IMR-90 (cell line): Measurements from ENCODE around the gene TXNDC5.

Experiments used
- BHLHE40 ChIP-seq: fragments of 150-350 bp; IDR thresholded peaks from 2 replicates; pipeline ENCODE4 v1.6.1; 2016; ENCODE audit warnings: mild to moderate bottlenecking, low read depth, low read length
- CEBPB ChIP-seq: IDR thresholded peaks from 2 replicates; pipeline ENCODE4 v1.6.1; 2012; ENCODE audit warnings: low read depth, low read length, improper control_type of control experiment
- CHD1 ChIP-seq: IDR thresholded peaks from 2 replicates; pipeline ENCODE4 v1.6.1; 2012; ENCODE audit warnings: low read depth, low read length, improper control_type of control experiment
- FOS ChIP-seq: fragments of 150-350 bp; IDR thresholded peaks from 2 replicates; pipeline ENCODE4 v1.6.1; 2016; ENCODE audit warnings: low read depth, low read length
- MAFK ChIP-seq: IDR thresholded peaks from 2 replicates; pipeline ENCODE4 v1.6.1; 2012; ENCODE audit warnings: low read depth, low read length, improper control_type of control experiment
- MAZ ChIP-seq: IDR thresholded peaks from 2 replicates; pipeline ENCODE4 v1.6.1; 2012; ENCODE audit warnings: low read depth, mild to moderate bottlenecking, low read length, improper control_type of control experiment, moderate library complexity, borderline replicate concordance
- POLR2A ChIP-seq: IDR thresholded peaks from 2 replicates; pipeline ENCODE4 v1.6.1; 2012; ENCODE audit warnings: mild to moderate bottlenecking, low read depth, low read length
- RAD21 ChIP-seq: IDR thresholded peaks from 2 replicates; pipeline ENCODE4 v1.6.1; 2012; ENCODE audit warnings: low read length, improper control_type of control experiment
- RCOR1 ChIP-seq: IDR thresholded peaks from 2 replicates; pipeline ENCODE4 v1.6.1; 2012; ENCODE audit warnings: mild to moderate bottlenecking, low read length, improper control_type of control experiment; ENCODE audit not compliant: insufficient replicate concordance
- RFX5 ChIP-seq: IDR thresholded peaks from 2 replicates; pipeline ENCODE4 v1.8.0; 2012; ENCODE audit warnings: low read depth, mild to moderate bottlenecking, low read length, moderate library complexity
- SMC3 ChIP-seq: fragments of 150-350 bp; IDR thresholded peaks from 2 replicates; pipeline ENCODE4 v1.6.1; 2016; ENCODE audit warnings: low read depth, mild to moderate bottlenecking, antibody characterized with exemption, low read length, moderate library complexity
- TF ChIP-seq, protein P1 (sequence below): conservative IDR thresholded peaks from 2 replicates; pipeline ENCODE4 v1.5.1; 2012; ENCODE audit warnings: mild to moderate bottlenecking, low read depth, low read length, improper control_type of control experiment
- TF ChIP-seq, protein P2 (sequence below): fragments of 150-350 bp; IDR thresholded peaks from 2 replicates; pipeline ENCODE4 v1.6.1; 2016; ENCODE audit warnings: low read depth, mild to moderate bottlenecking, low read length, moderate library complexity, borderline replicate concordance
- TF ChIP-seq, protein P3 (sequence below): fragments of 150-350 bp; IDR thresholded peaks from 2 replicates; pipeline ENCODE4 v1.6.1; 2017; ENCODE audit warnings: mild to moderate bottlenecking, antibody characterized with exemption, low read length, low read depth

DNA sequence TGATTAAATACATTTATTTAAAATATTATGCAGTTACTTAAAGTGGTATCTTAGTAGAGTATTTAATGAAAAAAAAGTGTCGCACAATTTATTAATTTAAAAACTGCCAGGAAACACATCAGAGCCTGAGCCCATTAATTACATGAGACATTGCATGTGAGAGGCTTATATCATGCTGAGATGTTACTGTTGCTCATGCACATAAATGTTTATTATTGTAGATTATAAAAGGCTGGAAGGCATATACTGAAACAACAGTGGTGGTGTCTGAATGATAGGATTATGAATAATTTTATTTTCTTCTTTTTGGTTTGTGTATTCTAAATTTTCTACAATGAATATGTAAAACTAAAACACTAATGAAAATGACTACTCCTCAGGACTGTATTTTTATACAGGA is 45.7 kb upstream of the TXNDC5 start:
- TF ChIP-seq, protein P1, sequence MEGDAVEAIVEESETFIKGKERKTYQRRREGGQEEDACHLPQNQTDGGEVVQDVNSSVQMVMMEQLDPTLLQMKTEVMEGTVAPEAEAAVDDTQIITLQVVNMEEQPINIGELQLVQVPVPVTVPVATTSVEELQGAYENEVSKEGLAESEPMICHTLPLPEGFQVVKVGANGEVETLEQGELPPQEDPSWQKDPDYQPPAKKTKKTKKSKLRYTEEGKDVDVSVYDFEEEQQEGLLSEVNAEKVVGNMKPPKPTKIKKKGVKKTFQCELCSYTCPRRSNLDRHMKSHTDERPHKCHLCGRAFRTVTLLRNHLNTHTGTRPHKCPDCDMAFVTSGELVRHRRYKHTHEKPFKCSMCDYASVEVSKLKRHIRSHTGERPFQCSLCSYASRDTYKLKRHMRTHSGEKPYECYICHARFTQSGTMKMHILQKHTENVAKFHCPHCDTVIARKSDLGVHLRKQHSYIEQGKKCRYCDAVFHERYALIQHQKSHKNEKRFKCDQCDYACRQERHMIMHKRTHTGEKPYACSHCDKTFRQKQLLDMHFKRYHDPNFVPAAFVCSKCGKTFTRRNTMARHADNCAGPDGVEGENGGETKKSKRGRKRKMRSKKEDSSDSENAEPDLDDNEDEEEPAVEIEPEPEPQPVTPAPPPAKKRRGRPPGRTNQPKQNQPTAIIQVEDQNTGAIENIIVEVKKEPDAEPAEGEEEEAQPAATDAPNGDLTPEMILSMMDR = no peak
- TF ChIP-seq POLR2A (no peak), BHLHE40 (no peak), SMC3 (no peak), CEBPB (no peak), FOS (no peak), CHD1 (no peak), RCOR1 (no peak), RAD21 (no peak), MAZ (no peak), RFX5 (no peak), MAFK (no peak)
- TF ChIP-seq, protein P2, sequence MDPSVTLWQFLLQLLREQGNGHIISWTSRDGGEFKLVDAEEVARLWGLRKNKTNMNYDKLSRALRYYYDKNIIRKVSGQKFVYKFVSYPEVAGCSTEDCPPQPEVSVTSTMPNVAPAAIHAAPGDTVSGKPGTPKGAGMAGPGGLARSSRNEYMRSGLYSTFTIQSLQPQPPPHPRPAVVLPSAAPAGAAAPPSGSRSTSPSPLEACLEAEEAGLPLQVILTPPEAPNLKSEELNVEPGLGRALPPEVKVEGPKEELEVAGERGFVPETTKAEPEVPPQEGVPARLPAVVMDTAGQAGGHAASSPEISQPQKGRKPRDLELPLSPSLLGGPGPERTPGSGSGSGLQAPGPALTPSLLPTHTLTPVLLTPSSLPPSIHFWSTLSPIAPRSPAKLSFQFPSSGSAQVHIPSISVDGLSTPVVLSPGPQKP = no peak
- TF ChIP-seq, protein P3, sequence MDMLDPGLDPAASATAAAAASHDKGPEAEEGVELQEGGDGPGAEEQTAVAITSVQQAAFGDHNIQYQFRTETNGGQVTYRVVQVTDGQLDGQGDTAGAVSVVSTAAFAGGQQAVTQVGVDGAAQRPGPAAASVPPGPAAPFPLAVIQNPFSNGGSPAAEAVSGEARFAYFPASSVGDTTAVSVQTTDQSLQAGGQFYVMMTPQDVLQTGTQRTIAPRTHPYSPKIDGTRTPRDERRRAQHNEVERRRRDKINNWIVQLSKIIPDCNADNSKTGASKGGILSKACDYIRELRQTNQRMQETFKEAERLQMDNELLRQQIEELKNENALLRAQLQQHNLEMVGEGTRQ = no peak
